ENCODE results near the gene MCF2L2.

Gene MCF2L2

DNA sequence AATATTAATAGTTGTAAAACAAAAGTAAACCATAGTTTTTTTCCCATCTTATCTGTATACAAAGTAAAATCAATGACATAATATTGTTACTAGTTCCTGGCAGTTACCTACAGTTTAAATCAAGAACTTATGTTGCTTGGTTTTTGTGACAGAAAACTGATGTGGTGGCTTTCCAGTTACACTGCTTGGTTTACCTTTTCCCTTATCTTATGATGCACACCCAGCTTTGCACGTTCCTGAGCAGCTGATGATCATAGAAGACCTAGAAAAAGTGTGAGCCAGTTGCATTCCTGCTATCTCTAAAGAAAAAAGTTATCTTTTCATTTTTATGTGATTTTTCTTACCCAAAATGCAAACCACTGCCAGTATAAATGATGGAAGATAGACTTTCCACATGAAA is 229.5 kb downstream of the MCF2L2 start:
- Histone ChIP-seq H3K27ac (no peak overlapping the region), H3K4me3 (no peak overlapping the region), H3K4me2 (no peak overlapping the region), H3K9ac (no peak overlapping the region), H4K20me1 (no peaks in the 10 kb centered on the region), H3K4me1 (peaks cover 0 to 6% (median 0%) of the 10 kb centered on the region in 10 experiments; a peak in 3 of 20 replicates), H3K36me3 (no peaks in the 10 kb centered on the region), H3K27me3 (no peaks in the 10 kb centered on the region), H3K9me3 (replicated peaks in 1 of 11) (peaks cover 12 to 32% (median 21%) of the 10 kb centered on the region in 11 experiments; a peak in 19 of 22 replicates)
- no peak for TF ChIP-seq Cebpa-rat (IDR thresholded peaks at IDR 0.05)

GRCh38 chr3:183197734-183198133 is 230.7 kb downstream of the MCF2L2 start:
- H3K36me3 ChIP-seq, result no peaks in the 10 kb centered on the region
- H3K27me3 ChIP-seq, result no peaks in the 10 kb centered on the region
- H3K4me2 ChIP-seq, result no peak overlapping the region
- TF ChIP-seq Cebpa-rat (IDR thresholded peaks at IDR 0.05), result no peak
- H3K4me1 ChIP-seq, result peaks cover 0 to 7% (median 0%) of the 10 kb centered on the region in 10 experiments; a peak in 6 of 20 replicates
- H3K9ac ChIP-seq, result no peak overlapping the region
- H3K4me3 ChIP-seq, result no peak overlapping the region
- H3K27ac ChIP-seq, result no peak overlapping the region
- H4K20me1 ChIP-seq, result no peaks in the 10 kb centered on the region
- peaks cover 2 to 20% (median 9%) of the 10 kb centered on the region in 11 experiments; a peak in 12 of 22 replicates for H3K9me3 ChIP-seq (replicated peaks in 1 of 11)

DNA sequence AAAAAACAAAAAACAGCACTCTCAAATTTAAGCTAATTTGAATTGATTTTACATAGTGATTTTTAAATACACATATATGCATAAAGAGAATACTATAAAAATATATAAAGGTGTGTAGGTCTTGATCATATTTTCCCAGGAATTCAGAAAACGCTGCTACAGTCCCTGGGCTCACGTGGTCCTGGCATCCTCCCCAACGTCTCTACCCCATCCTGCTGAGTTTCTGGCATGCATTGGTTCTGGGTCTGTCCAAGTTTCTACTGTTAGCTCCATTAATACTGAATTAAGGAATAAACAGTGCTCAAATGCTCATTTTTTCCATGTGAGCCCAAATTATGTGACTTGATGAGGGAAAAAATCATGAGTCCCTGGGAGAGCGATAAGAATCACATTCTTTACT is 233.2 kb downstream of the MCF2L2 start:
- Histone ChIP-seq H3K4me1 (peaks cover 0 to 7% (median 0%) of the 10 kb centered on the region in 10 experiments; a peak in 6 of 20 replicates), H4K20me1 (no peaks in the 10 kb centered on the region), H3K4me2 (no peak overlapping the region), H3K9ac (no peak overlapping the region), H3K9me3 (replicated peaks in 1 of 11) (peaks cover 0 to 7% (median 1%) of the 10 kb centered on the region in 11 experiments; a peak in 4 of 22 replicates), H3K4me3 (no peak overlapping the region), H3K27me3 (no peaks in the 10 kb centered on the region), H3K27ac (no peak overlapping the region), H3K36me3 (no peaks in the 10 kb centered on the region)
- no peak for TF ChIP-seq Cebpa-rat (IDR thresholded peaks at IDR 0.05)

DNA sequence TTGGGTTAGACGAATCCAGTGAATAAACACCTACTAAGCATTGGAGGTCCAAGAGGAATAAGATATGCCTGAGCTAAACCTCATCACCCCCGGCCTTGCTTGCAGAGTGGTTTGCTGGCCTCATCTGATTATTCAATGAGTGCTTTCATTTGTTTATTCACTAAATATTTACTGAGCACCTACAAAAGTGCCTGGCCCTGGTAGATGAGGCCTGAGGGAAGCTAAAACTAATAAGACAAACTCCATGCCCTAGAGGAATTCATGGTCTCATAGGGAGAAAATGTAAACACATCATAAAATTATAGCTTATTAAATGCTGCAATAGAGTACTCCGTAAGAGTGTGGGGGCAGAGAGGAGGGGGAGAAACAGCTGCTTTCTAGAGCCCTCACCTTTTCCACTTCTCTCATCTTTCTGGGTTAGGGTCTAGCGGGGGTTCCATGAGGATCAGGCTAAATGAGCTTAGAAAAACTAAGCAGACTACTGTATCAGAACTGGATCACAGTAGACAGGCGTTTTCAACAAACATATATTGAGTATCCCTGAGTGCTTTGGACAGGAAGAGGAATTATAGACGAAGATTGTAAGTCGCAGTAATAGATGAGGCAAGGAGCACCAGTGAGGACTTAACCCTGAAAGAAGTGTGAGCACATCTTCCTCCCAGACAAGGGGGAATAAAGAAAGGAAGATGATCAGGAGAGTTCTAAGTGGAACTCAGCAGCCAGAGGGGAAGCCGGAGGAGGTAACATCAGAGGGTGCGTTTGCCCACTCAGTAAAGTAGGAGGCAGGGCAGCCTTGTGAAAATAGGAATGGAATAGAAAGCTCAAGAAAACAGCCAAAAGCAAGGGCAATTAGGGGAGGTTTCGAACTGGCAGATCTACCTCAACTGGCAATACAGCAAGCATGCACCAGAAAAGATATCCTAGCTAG is 234.4 kb downstream of the MCF2L2 start:
- Histone ChIP-seq H3K36me3 (no peaks in the 10 kb centered on the region), H3K27ac (no peak overlapping the region), H3K4me3 (no peak overlapping the region), H3K9ac (no peak overlapping the region), H3K4me2 (no peak overlapping the region; a peak in 1 of 22 replicates), H4K20me1 (no peaks in the 10 kb centered on the region), H3K9me3 (replicated peaks in 1 of 11) (peaks cover 0 to 7% (median 0%) of the 10 kb centered on the region in 11 experiments; a peak in 4 of 22 replicates), H3K27me3 (no peaks in the 10 kb centered on the region), H3K4me1 (peaks cover 0 to 13% (median 3%) of the 10 kb centered on the region in 10 experiments; a peak in 9 of 20 replicates)
- no peak for TF ChIP-seq Cebpa-rat (IDR thresholded peaks at IDR 0.05)

- Histone ChIP-seq H3K4me3 (no peak overlapping the region), H3K27ac (no peak overlapping the region), H3K4me1 (peaks cover 0 to 18% (median 3%) of the 10 kb centered on the region in 10 experiments; a peak in 9 of 20 replicates), H3K36me3 (no peaks in the 10 kb centered on the region), H3K4me2 (no peak overlapping the region), H4K20me1 (no peaks in the 10 kb centered on the region), H3K9me3 (replicated peaks in 1 of 11) (peaks cover 0 to 5% (median 0%) of the 10 kb centered on the region in 11 experiments; a peak in 4 of 22 replicates), H3K27me3 (no peaks in the 10 kb centered on the region), H3K9ac (no peak overlapping the region)
- no peak for TF ChIP-seq Cebpa-rat (IDR thresholded peaks at IDR 0.05)
Measured at GRCh38 chr3:183192650-183193300, 235.6 kb downstream of the MCF2L2 start.

GRCh38 chr3:183189641-183190040 is 238.8 kb downstream of the MCF2L2 start:
- no peaks in the 10 kb centered on the region for H3K9me3 ChIP-seq (replicated peaks in 1 of 11)
- no peaks in the 10 kb centered on the region for H3K27me3 ChIP-seq
- peaks cover 0 to 39% (median 21%) of the 10 kb centered on the region in 10 experiments; a peak in 17 of 20 replicates for H3K4me1 ChIP-seq
- no peaks in the 10 kb centered on the region for H4K20me1 ChIP-seq
- TF ChIP-seq Cebpa-rat (IDR thresholded peaks at IDR 0.05), result no peak
- no peaks in the 10 kb centered on the region for H3K36me3 ChIP-seq
- no peak overlapping the region; a peak in 1 of 22 replicates for H3K27ac ChIP-seq
- peak overlapping the region in 3 of 11 experiments; percentile 17 to 61 (median 34); a peak in 2 of 22 replicates for H3K4me2 ChIP-seq
- H3K4me3 ChIP-seq, result no peak overlapping the region
- no peak overlapping the region for H3K9ac ChIP-seq

DNA sequence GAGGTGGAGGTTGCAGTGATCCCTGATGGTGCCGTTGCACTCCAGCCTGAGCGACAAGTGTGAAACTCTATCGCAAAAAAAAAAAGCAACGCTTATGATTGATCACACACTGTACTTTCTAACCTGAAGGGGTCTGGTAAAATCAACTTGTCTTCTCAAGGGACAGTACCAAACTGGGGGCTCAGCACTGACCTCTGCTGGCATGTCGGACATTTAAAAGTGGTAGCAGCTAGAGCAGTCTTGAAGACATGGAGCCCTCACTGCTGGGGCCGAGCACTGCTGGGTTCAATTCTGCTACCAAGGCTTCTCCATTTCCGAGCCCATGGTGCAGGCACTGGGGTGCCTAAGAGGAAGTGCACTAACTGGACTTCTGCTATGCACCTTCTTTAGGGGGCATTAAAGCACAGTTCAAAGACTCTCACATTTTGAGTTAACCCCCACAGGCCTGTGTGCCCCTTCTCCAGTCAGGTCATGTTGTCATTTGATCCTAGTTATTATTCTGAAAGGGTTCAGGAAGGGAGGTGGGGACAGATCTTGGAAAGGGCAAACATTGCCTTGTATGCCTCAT is 239.4 kb downstream of the MCF2L2 start:
- Histone ChIP-seq H3K36me3 (no peaks in the 10 kb centered on the region), H3K27me3 (no peaks in the 10 kb centered on the region), H3K9me3 (replicated peaks in 1 of 11) (no peaks in the 10 kb centered on the region), H3K4me2 (peak overlapping the region in 3 of 11 experiments; percentile 17 to 61 (median 34); a peak in 4 of 22 replicates), H3K4me3 (no peak overlapping the region), H3K4me1 (peaks cover 0 to 33% (median 21%) of the 10 kb centered on the region in 10 experiments; a peak in 17 of 20 replicates), H3K27ac (no peak overlapping the region; a peak in 1 of 22 replicates), H4K20me1 (no peaks in the 10 kb centered on the region), H3K9ac (no peak overlapping the region)
- TF ChIP-seq Cebpa-rat (IDR thresholded peaks at IDR 0.05), result no peak

DNA sequence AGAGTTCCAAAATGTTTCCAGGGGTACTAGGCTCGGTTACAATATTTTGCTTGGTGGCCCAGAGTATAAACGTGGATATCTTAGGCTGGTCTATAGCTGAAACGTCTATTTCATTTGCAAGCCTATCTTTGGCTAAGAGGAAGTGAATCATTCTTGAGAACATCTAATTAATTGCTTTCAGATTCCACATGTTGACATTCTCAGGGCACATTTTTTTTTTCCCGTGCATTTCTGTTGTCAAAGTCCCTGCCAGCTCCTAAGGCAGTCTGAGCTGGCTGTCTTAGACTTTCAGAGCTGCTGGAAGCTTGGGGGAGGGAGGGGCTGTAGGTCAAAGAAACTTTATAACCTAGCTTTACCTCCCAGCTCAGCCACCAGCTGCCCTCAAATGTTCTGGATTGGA is 242.7 kb downstream of the MCF2L2 start:
- H4K20me1 ChIP-seq, result peaks cover 0 to 8% (median 0%) of the 10 kb centered on the region in 11 experiments; a peak in 2 of 22 replicates
- peak overlapping the region in 8 of 11 experiments; percentile 2 to 57 (median 34); a peak in 9 of 22 replicates for H3K9ac ChIP-seq
- H3K4me3 ChIP-seq, result 0 out of 20 replicates have a peak overlapping the region, but pooled peaks of 1 of the 10 experiments have one; percentile 27
- no peaks in the 10 kb centered on the region for H3K9me3 ChIP-seq (replicated peaks in 1 of 11)
- H3K4me1 ChIP-seq, result peaks cover 0 to 33% (median 18%) of the 10 kb centered on the region in 10 experiments; a peak in 17 of 20 replicates
- no peak for TF ChIP-seq Cebpa-rat (IDR thresholded peaks at IDR 0.05)
- peak overlapping the region in 7 of 11 experiments; percentile 41 to 72 (median 53); a peak in 13 of 22 replicates for H3K27ac ChIP-seq
- peak overlapping the region in 9 of 11 experiments; percentile 0 to 84 (median 78); a peak in 17 of 22 replicates for H3K4me2 ChIP-seq
- no peaks in the 10 kb centered on the region for H3K36me3 ChIP-seq
- peaks cover 4 to 15% (median 10%) of the 10 kb centered on the region in 11 experiments for H3K27me3 ChIP-seq

All from BLaER1 treated with 17β-estradiol and CSF1 and Interleukin-3, amounts not matched to agents 10 nM and 100 nM (cell line).